Stimulated activated CD8-positive, alpha-beta memory T cell treated with anti-CD3 and anti-CD28 coated beads, Interleukin-4, amount 100 ng/mL, for 1 hour (primary cell): ENCODE results near the gene PPP2R5B.
"Not testable (repeated sequence)": the region's sequence is repeated elsewhere in the genome, so short reads cannot be mapped to it uniquely, and the experiment has no call there.

ENCODE experiments used
- DNase-seq, 2 donors: peaks; one replicate each; pipeline ENCODE4 v3.0.0-alpha.2; 2020; ENCODE audit warnings: low read depth in 2 of 2, low spot score in 1 of 2

The PPP2R5B gene

GRCh38 chr11:64974124-64974523 lies 49.6 kb downstream of the PPP2R5B start:
- DNase-seq: no peak

DNA sequence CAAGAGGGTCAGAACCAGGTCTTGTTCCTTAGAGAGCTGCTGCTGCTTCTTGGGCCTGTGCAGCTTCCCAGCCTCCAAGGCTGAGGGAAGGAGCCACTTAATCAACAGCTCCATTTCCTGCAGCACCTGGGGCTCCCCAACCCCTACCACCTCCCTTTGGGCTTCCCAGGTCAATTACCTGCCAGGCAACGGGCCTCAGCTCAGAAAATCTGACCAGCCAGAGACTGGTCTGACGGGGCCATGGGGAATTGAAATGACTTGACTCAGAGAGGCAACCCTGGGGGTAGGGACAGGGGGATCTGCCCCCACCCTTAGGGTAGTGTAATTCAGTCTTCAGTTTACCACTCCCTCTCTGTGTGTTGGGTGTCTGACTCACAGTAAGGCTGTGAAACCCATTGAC lies 52.2 kb downstream of the PPP2R5B start:
- DNase-seq: no peak

GRCh38 chr11:64983339-64983738 lies 58.9 kb downstream of the PPP2R5B start:
- DNase-seq: not testable (repeated sequence)
